Right atrium auricular region (tissue), 2 donors: ENCODE results near the gene AIRE. TPM values are rescaled to one million over a fixed set of nuclear protein-coding genes. Genes with fewer than 3 reads are reported as not detected.

Experiments used
- DNase-seq: peaks from one replicate; pipeline ENCODE4 v3.0.0-alpha.2; 2019; ENCODE audit warnings: low spot score
- H3K27ac ChIP-seq, 2 donors: fragments of 200-600 bp; sonication (generic); 1 replicate in 1 of 2; 2 replicates in 1 of 2; pipeline ENCODE4 v1.5.1; 2016 to 2019
- H3K27me3 ChIP-seq, 2 donors: fragments of 200-600 bp; sonication (generic); one replicate each; pipeline versions ENCODE4 v1.5.1 to v1.6.0; 2017 to 2019
- H3K36me3 ChIP-seq: fragments of 200-600 bp; sonication (generic); one replicate; pipeline ENCODE4 v1.5.1; 2016
- H3K4me1 ChIP-seq, 2 donors: fragments of 200-600 bp; sonication (generic); one replicate each; pipeline versions ENCODE4 v1.5.1 to v1.6.0; 2017 to 2019
- H3K4me3 ChIP-seq, 2 donors: fragments of 200-600 bp; sonication (generic); 1 replicate in 1 of 2; 2 replicates in 1 of 2; pipeline ENCODE4 v1.5.1; 2017 to 2019; ENCODE audit warnings: mild to moderate bottlenecking in 1 of 2, moderate library complexity in 1 of 2
- H3K9me3 ChIP-seq, 2 donors: fragments of 200-600 bp; sonication (generic); one replicate each; pipeline ENCODE4 v1.5.1; 2019
- total RNA-seq, 2 donors: library from RNA; depleted of rRNA; stranded (reverse); fragments of >200 nt; gene quantifications; one replicate each; pipeline ENCODE4 v1.1.0, GENCODE V29; 2016
- TF ChIP-seq, protein P1 (sequence below), 2 donors: fragments of 200-600 bp; sonication (generic); IDR thresholded peaks; one replicate each; pipeline ENCODE4 v1.5.1; 2019; ENCODE audit warnings: antibody characterized with exemption in 2 of 2

Gene AIRE
- total RNA-seq, 2 donors from 2014 or later, result not detected

DNA sequence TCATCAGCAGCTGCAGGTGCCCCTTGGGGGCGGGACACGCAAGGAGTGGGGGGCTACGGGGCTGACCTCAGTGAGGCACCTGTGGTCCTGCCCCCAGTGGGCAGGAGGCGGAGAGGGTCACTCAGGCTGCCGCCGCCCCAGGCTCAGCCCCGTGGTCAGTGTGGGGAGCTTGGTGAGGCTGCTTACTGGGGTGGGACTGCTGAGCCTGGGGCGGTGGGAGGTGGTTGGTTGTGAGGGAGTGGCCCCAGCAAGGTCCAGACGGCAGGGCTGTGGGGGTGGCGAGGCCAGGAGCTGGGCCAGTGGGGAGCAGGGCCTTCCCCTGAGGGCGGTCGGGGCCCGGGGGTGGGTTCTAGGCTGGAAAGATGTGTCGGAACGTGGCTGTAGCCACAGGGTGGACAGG, 28.5 kb downstream of the AIRE start:
- Histone ChIP-seq H3K9me3 (no peaks in the 10 kb centered on the region), H3K36me3 (peaks cover 59% of the 10 kb centered on the region), H3K4me1 (no peaks in the 10 kb centered on the region), H3K27me3 (no peaks in the 10 kb centered on the region), H3K4me3 (no peak overlapping the region), H3K27ac (no peak overlapping the region)
- no peak for DNase-seq
- TF ChIP-seq, protein P1, sequence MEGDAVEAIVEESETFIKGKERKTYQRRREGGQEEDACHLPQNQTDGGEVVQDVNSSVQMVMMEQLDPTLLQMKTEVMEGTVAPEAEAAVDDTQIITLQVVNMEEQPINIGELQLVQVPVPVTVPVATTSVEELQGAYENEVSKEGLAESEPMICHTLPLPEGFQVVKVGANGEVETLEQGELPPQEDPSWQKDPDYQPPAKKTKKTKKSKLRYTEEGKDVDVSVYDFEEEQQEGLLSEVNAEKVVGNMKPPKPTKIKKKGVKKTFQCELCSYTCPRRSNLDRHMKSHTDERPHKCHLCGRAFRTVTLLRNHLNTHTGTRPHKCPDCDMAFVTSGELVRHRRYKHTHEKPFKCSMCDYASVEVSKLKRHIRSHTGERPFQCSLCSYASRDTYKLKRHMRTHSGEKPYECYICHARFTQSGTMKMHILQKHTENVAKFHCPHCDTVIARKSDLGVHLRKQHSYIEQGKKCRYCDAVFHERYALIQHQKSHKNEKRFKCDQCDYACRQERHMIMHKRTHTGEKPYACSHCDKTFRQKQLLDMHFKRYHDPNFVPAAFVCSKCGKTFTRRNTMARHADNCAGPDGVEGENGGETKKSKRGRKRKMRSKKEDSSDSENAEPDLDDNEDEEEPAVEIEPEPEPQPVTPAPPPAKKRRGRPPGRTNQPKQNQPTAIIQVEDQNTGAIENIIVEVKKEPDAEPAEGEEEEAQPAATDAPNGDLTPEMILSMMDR (IDR thresholded peaks at IDR 0.05), result no peak

GRCh38 chr21:44314561-44314960, 28.9 kb downstream of the AIRE start:
- H3K4me1 ChIP-seq, result no peaks in the 10 kb centered on the region
- DNase-seq, result no peak
- TF ChIP-seq, protein P1 (IDR thresholded peaks at IDR 0.05), result no peak
- no peaks in the 10 kb centered on the region for H3K27me3 ChIP-seq
- no peak overlapping the region for H3K4me3 ChIP-seq
- peaks cover 63% of the 10 kb centered on the region for H3K36me3 ChIP-seq
- no peaks in the 10 kb centered on the region for H3K9me3 ChIP-seq
- H3K27ac ChIP-seq, result no peak overlapping the region

DNA sequence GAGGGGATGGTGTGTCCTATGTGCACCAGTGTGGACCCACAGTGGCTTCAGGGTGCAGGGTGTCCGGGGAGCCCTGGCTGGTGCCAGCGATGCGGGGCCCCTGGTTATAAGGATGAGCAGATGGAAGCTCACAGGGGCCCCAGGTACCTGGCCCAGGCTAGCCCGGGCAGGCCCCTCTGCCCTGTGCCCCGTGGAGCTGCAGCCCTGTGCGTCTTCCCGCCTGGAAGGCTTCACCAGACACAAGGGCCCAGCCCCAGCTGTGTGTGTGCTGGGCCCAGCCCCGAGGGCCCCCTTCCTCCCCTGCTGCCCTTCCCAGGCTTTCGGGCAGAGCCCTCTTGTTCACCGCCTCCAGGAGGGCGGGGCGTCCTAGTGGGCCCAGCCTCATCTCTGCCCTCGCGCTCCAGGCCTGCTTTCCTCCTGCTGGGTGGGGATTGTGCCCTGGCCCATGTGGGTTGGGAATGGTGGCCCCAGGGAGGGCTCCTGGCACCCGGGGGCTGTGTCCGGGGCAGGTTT, 30.1 kb downstream of the AIRE start:
- no peaks in the 10 kb centered on the region for H3K4me1 ChIP-seq
- TF ChIP-seq, protein P1 (IDR thresholded peaks at IDR 0.05), result no peak
- peaks cover 68% of the 10 kb centered on the region for H3K36me3 ChIP-seq
- no peak overlapping the region for H3K27ac ChIP-seq
- H3K9me3 ChIP-seq, result no peaks in the 10 kb centered on the region
- no peak for DNase-seq
- no peak overlapping the region for H3K4me3 ChIP-seq
- no peaks in the 10 kb centered on the region for H3K27me3 ChIP-seq

- Histone ChIP-seq H3K9me3 (no peaks in the 10 kb centered on the region), H3K4me1 (no peaks in the 10 kb centered on the region), H3K4me3 (no peak overlapping the region), H3K36me3 (peaks cover 62% of the 10 kb centered on the region), H3K27me3 (no peaks in the 10 kb centered on the region), H3K27ac (no peak overlapping the region)
- DNase-seq, result no peak
- TF ChIP-seq, protein P1 (IDR thresholded peaks at IDR 0.05), result no peak
These were observed 30.7 kb downstream of the AIRE start for GRCh38 chr21:44316277-44316900.

DNA sequence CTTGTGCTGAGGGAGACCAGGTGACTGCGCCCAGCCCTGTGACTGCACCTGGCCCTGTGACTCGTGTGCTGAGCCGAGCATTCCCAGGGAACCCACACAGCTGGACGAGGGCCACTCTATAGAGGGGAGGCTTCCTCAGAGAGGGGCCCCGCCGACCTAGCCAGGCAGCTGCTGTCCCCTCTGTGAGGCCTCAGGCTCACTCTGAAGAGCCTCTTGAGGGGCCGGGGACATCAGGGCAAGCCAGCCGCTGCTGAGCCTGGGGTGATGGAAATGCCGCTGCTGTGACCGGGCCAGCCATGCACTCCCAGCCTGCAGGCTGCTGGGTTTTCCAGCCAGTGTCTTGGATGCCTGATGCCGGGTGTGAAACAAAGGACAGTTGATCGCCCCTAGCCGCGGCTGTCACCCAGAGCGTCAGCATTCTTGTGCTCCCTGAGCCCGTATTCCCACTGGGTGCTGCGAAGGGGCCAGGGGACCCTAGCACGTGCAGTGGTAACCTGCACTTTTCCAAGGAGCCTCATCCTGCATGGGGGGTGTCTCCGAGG, 31.6 kb downstream of the AIRE start:
- H3K27ac ChIP-seq, result no peak overlapping the region
- TF ChIP-seq, protein P1 (IDR thresholded peaks at IDR 0.05), result no peak
- no peaks in the 10 kb centered on the region for H3K4me1 ChIP-seq
- no peaks in the 10 kb centered on the region for H3K9me3 ChIP-seq
- no peaks in the 10 kb centered on the region for H3K27me3 ChIP-seq
- DNase-seq, result no peak
- no peak overlapping the region for H3K4me3 ChIP-seq
- peaks cover 62% of the 10 kb centered on the region for H3K36me3 ChIP-seq
